HCT116 (cell line): Measurements from ENCODE around the gene OR4E2.

Source experiments
- CTCF ChIP-seq, 3 experiments: fragments of 200-600 bp in 1 of 3; sonication (generic) in 1 of 3; IDR thresholded peaks in 2 of 3; conservative IDR thresholded peaks in 1 of 3; 2 replicates each; pipeline ENCODE4 v1.5.1; 2012 to 2017; ENCODE audit warnings: low read depth in 2 of 3, low read length in 2 of 3, antibody characterized with exemption in 1 of 3, borderline replicate concordance in 1 of 3, control low read depth in 1 of 3, mild to moderate bottlenecking in 1 of 3, mixed read lengths in 1 of 3, mixed run types in 1 of 3, moderate library complexity in 1 of 3; ENCODE audit not compliant: insufficient read depth in 1 of 3
- EZH2 ChIP-seq: fragments of 200-600 bp; sonication (generic); IDR thresholded peaks from 2 replicates; pipeline ENCODE4 v1.6.1; 2017; ENCODE audit warnings: antibody characterized with exemption, mixed run types
- FOSL1 ChIP-seq: IDR thresholded peaks from 2 replicates; pipeline ENCODE4 v1.6.1; 2012; ENCODE audit warnings: low read depth
- POLR2A ChIP-seq: IDR thresholded peaks from 2 replicates; pipeline ENCODE4 v1.7.0; 2011; ENCODE audit warnings: borderline replicate concordance; ENCODE audit not compliant: insufficient read depth, insufficient read length; ENCODE audit errors: extremely low read depth
- SIN3A ChIP-seq: IDR thresholded peaks from 2 replicates; pipeline ENCODE4 v1.6.1; 2012; ENCODE audit warnings: low read depth
- TF ChIP-seq, protein P1 (sequence below): IDR thresholded peaks from 2 replicates; pipeline ENCODE4 v1.6.1; 2011; ENCODE audit warnings: mild to moderate bottlenecking, low read length, moderate library complexity; ENCODE audit not compliant: insufficient replicate concordance; ENCODE audit errors: extremely low read depth

DNA sequence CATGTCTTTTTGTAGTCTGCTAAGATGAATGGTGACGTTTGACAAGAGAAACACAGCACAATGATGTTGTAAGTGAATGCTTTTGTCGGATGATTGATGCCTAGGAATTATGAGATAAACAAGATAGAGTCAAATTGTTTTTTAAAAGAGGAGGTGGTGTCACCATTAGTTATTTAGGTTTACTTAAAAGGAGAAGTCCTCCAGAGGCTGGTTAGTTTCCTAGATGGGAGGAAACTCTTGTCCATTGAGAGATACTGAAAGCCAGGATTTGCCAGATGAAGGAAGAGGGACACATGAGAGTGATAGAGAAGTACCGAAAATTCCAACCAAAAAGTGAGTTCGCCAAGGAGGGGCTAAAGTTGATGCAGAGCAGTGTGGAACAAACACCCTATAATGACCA lies 18.8 kb upstream of the OR4E2 start, which contains the start of gene OR10G2:
- TF ChIP-seq CTCF (IDR thresholded peaks at IDR 0.05 in 2 of 3, conservative IDR thresholded peaks at IDR 0.05 in 1 of 3; ENCODE audit: borderline replicate concordance in 1 of 3, insufficient read depth in 1 of 3, low read depth in 2 of 3, low read length in 2 of 3) = no peak
- no peak for TF ChIP-seq POLR2A
- TF ChIP-seq, protein P1, sequence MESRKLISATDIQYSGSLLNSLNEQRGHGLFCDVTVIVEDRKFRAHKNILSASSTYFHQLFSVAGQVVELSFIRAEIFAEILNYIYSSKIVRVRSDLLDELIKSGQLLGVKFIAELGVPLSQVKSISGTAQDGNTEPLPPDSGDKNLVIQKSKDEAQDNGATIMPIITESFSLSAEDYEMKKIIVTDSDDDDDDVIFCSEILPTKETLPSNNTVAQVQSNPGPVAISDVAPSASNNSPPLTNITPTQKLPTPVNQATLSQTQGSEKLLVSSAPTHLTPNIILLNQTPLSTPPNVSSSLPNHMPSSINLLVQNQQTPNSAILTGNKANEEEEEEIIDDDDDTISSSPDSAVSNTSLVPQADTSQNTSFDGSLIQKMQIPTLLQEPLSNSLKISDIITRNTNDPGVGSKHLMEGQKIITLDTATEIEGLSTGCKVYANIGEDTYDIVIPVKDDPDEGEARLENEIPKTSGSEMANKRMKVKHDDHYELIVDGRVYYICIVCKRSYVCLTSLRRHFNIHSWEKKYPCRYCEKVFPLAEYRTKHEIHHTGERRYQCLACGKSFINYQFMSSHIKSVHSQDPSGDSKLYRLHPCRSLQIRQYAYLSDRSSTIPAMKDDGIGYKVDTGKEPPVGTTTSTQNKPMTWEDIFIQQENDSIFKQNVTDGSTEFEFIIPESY = no peak
- TF ChIP-seq EZH2 = no peak
- no peak for TF ChIP-seq FOSL1
- no peak for TF ChIP-seq SIN3A
